GM12878 (cell line): ENCODE results near the gene GPBAR1. TPM values are rescaled to one million over a fixed set of nuclear protein-coding genes. Genes with fewer than 3 reads are reported as not detected.

Experiments
- ATAC-seq: fragments of 200-7000 bp; cut with Tn5 transposase; 3 replicates; pipeline ENCODE4 v1.9.1; 2020; ENCODE audit warnings: mild to moderate bottlenecking, moderate library complexity
- BruUV-seq: library from RNA; stranded (reverse); fragments of 400-500 nt; replicated peaks from 2 replicates; lab custom pipeline; 2021; lab: Mats Ljungman, UMichigan
- CTCF ChIA-PET: fragments of 300-600 bp; sonication (Branson Sonifier 250); formaldehyde crosslinking; extraction: SDS; loops from one replicate; lab custom pipeline; 2021; ENCODE audit warnings: inconsistent platforms; lab: Yijun Ruan, JAX
- POLR2A ChIA-PET: fragments of 350-600 bp; formaldehyde crosslinking; extraction: SDS; loops from one replicate; lab custom pipeline; 2021; ENCODE audit warnings: inconsistent platforms; lab: Charles Lee
- RAD21 ChIA-PET: fragments of 300-600 bp; sonication (Branson Sonifier 250); formaldehyde crosslinking; loops from one replicate; lab custom pipeline; 2023; ENCODE audit warnings: antibody characterized with exemption; ENCODE audit not compliant: unreplicated experiment; lab: Charles Lee
- SMC1A ChIA-PET: fragments of 300-600 bp; sonication (Branson Sonifier 250); formaldehyde crosslinking; loops from one replicate; lab custom pipeline; 2023; ENCODE audit not compliant: unreplicated experiment, uncharacterized antibody; lab: Charles Lee
- DNase-seq: peaks from one replicate; pipeline ENCODE4 v3.0.0-alpha.2; 2011; ENCODE audit warnings: low read depth, low spot score
- FAIRE-seq: peaks from 3 replicates; lab custom pipeline; 2011; peaks lifted over from hg19 to GRCh38; lab: Jason Lieb, UNC
- H2AFZ ChIP-seq: 2 replicates; pipeline ENCODE4 v1.6.0; 2011; ENCODE audit warnings: low read depth, low read length, control low read depth; ENCODE audit not compliant: control insufficient read depth
- H3K27ac ChIP-seq: 2 replicates; pipeline ENCODE4 v1.5.1; 2011; ENCODE audit warnings: control low read depth; ENCODE audit not compliant: control insufficient read depth, insufficient read depth
- H3K27me3 ChIP-seq, 2 experiments: replicated peaks in 1 of 2; 2 replicates each; pipeline versions ENCODE4 v1.6.0 to v1.6.1; 2011; ENCODE audit warnings: low read length in 1 of 2; ENCODE audit not compliant: control insufficient read depth in 2 of 2, insufficient read depth in 2 of 2
- H3K36me3 ChIP-seq, 2 experiments: 2 replicates each; pipeline ENCODE4 v1.5.1; 2011; ENCODE audit warnings: low read length in 1 of 2; ENCODE audit not compliant: control insufficient read depth in 2 of 2, insufficient read depth in 2 of 2
- H3K4me1 ChIP-seq: 2 replicates; pipeline ENCODE4 v1.6.1; 2011; ENCODE audit warnings: mild to moderate bottlenecking, low read length, moderate library complexity, mixed read lengths; ENCODE audit not compliant: control insufficient read depth, insufficient read depth
- H3K4me2 ChIP-seq: 2 replicates; pipeline ENCODE4 v1.6.0; 2011; ENCODE audit warnings: control low read depth; ENCODE audit not compliant: control insufficient read depth, insufficient read depth
- H3K4me3 ChIP-seq: fragments of 200-600 bp; sonication (generic); 2 replicates; pipeline ENCODE4 v1.5.1; 2016
- H3K79me2 ChIP-seq: 2 replicates; pipeline ENCODE4 v1.6.0; 2011; ENCODE audit warnings: low read length; ENCODE audit not compliant: control insufficient read depth, insufficient read depth
- H3K9ac ChIP-seq: 2 replicates; pipeline ENCODE4 v1.8.0; 2011; ENCODE audit warnings: low read length, control low read depth, mixed read lengths; ENCODE audit not compliant: control insufficient read depth, insufficient read depth
- H3K9me3 ChIP-seq: replicated peaks from 3 replicates; pipeline ENCODE4 v1.5.1; 2011; ENCODE audit warnings: mild to moderate bottlenecking, low read length; ENCODE audit not compliant: control insufficient read depth, insufficient read depth
- H4K20me1 ChIP-seq: 2 replicates; pipeline ENCODE4 v1.6.0; 2011; ENCODE audit not compliant: control insufficient read depth, insufficient read depth
- CREB1 ChIP-seq: IDR thresholded peaks from 2 replicates; pipeline ENCODE4 v1.6.1; 2012; ENCODE audit warnings: low read depth, mild to moderate bottlenecking, inconsistent platforms
- EGR1 ChIP-seq, 2 experiments: IDR thresholded peaks; 1 replicate in 1 of 2; 2 replicates in 1 of 2; pipeline ENCODE4 v1.6.1; 2011 to 2012; ENCODE audit warnings: low read depth in 2 of 2, low read length in 2 of 2, borderline replicate concordance in 1 of 2, mild to moderate bottlenecking in 1 of 2, moderate library complexity in 1 of 2
- IKZF2 ChIP-seq, 2 experiments: fragments of 450-650 bp; IDR thresholded peaks; 2 replicates each; pipeline ENCODE4 v1.6.1; 2017; ENCODE audit warnings: mild to moderate bottlenecking in 2 of 2, moderate library complexity in 2 of 2
- RCOR1 ChIP-seq: conservative IDR thresholded peaks from 2 replicates; pipeline ENCODE4 v1.6.1; 2012; ENCODE audit warnings: low read depth, low read length, improper control_type of control experiment
- SREBF1 ChIP-seq: IDR thresholded peaks from 2 replicates; pipeline ENCODE4 v1.6.1; 2012; ENCODE audit warnings: mild to moderate bottlenecking, low read length
- TARDBP ChIP-seq: IDR thresholded peaks from 2 replicates; pipeline ENCODE4 v1.6.1; 2016; ENCODE audit warnings: borderline replicate concordance
- ZNF217 ChIP-seq: fragments of 450-650 bp; IDR thresholded peaks from 2 replicates; pipeline ENCODE4 v1.6.1; 2017; ENCODE audit warnings: antibody characterized with exemption, mild to moderate bottlenecking
- ZNF384 ChIP-seq: IDR thresholded peaks from 2 replicates; pipeline ENCODE4 v1.6.1; 2012; ENCODE audit warnings: low read depth, mild to moderate bottlenecking, low read length, improper control_type of control experiment, borderline replicate concordance
- WGBS: methylation state at CpG from one replicate; pipeline ENCODE4 v1.1.6; 2016; ENCODE audit warnings: low lambda C conversion rate; ENCODE audit not compliant: insufficient replicate concordance, insufficient coverage; ENCODE audit errors: missing lambda C conversion rate; 5-methylcytosine and 5-hydroxymethylcytosine counted together
- in situ Hi-C: fragments of 300-500 bp; cut with MboI; formaldehyde crosslinking; loops from 9 replicates; pipeline ENCODE4 v1.14.3; 2018; ENCODE audit warnings: mixed read lengths
- intact Hi-C: fragments of 100-400 bp; cut with micrococcal nuclease; formaldehyde crosslinking; loops from one replicate; pipeline ENCODE4 v1.14.2; 2022; ENCODE audit not compliant: unreplicated experiment
- polyA plus RNA-seq, 11 experiments: library from polyadenylated mRNA; depleted of rRNA in 4 of 11; unstranded in 6 of 11; stranded (reverse) in 5 of 11; fragments of >200 nt; fragmentation: Nextera tagmentation in 4 of 11; fragmentation: Illumina TruSeq in 1 of 11; extraction: Ambion mirVana in 4 of 11; extraction: Trizol in 1 of 11; gene quantifications; 1 replicate in 1 of 11; 2 replicates in 10 of 11; pipeline versions ENCODE4 v1.2.1 to v1.2.3, GENCODE V29; 2011 to 2016; ENCODE audit warnings: inconsistent platforms in 2 of 11, missing spikeins in 2 of 11, low read depth in 1 of 11
- total RNA-seq, 4 experiments: library from RNA; depleted of rRNA in 3 of 4; stranded (reverse); fragments of >200 nt in 3 of 4; fragmentation: Illumina TruSeq in 1 of 4; extraction: Trizol in 1 of 4; gene quantifications; 2 replicates each; pipeline versions ENCODE4 v1.2.1 to v1.2.3, GENCODE V29; 2013 to 2021
- TF ChIP-seq, protein P1 (sequence below): fragments of 450-650 bp; IDR thresholded peaks from 2 replicates; pipeline ENCODE4 v1.6.1; 2016; ENCODE audit warnings: mild to moderate bottlenecking, moderate library complexity, borderline replicate concordance
- TF ChIP-seq, protein P2 (sequence below): IDR thresholded peaks from 2 replicates; pipeline ENCODE4 v1.6.1; 2011; ENCODE audit warnings: borderline replicate concordance, low read depth, mild to moderate bottlenecking, moderate library complexity, low read length; ENCODE audit not compliant: insufficient read depth, poor library complexity, severe bottlenecking

The GPBAR1 gene
- total and polyA plus RNA-seq, 10 of the 15 experiments (the other 5 are each of a cell fraction or from before 2014, with no cell fraction given), result 0.03 to 0.36 (median 0.11) TPM; not detected in 3

DNA sequence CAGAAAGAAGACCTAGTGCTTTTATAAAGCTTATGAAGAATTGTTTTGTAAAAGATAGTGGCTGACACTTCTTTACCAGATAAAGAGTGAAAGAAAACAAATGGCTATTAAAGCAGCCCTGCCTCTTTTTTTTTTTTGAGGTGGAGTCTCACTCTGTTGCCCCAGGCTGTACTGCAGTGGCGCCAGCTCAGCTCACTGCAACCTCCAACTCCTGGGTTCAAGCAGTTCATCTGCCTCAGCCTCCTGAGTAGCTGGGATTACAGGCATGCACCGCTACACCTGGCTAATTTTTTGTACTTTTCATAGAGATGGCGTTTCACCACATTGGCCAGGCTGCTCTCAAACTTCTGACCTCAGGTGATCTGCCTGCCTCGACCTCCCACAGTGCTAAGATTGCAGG lies 31.0 kb upstream of the GPBAR1 start:
- no TSS peak for BruUV-seq
- Histone ChIP-seq H3K4me3 (peak overlapping the region; percentile 17; the same call in 1 of the 2 replicates), H2AFZ (no peak overlapping the region), H3K36me3 (peaks cover 9 to 38% of the 10 kb centered on the region in 2 experiments), H3K4me2 (peak overlapping the region; percentile 29), H4K20me1 (peaks cover 3% of the 10 kb centered on the region; the same call in 1 of the 2 replicates), H3K27ac (peak overlapping the region; percentile 82), H3K27me3 (no peaks in the 10 kb centered on the region), H3K9me3 (no peaks in the 10 kb centered on the region), H3K4me1 (peaks cover 26% of the 10 kb centered on the region), H3K79me2 (peaks cover 35% of the 10 kb centered on the region), H3K9ac (peak overlapping the region; percentile 48)
- POLR2A ChIA-PET, result interaction anchor here (0.6 to 6.6 kb wide), 5 partner anchors 9 to 58 kb away, joined by 3 to 98 read pairs (median 5); partner anchors contain the start of gene ARPC2
- DNase-seq (no peak), FAIRE-seq (no peak), ATAC-seq (peak; percentile 48)
- TF ChIP-seq, protein P1, sequence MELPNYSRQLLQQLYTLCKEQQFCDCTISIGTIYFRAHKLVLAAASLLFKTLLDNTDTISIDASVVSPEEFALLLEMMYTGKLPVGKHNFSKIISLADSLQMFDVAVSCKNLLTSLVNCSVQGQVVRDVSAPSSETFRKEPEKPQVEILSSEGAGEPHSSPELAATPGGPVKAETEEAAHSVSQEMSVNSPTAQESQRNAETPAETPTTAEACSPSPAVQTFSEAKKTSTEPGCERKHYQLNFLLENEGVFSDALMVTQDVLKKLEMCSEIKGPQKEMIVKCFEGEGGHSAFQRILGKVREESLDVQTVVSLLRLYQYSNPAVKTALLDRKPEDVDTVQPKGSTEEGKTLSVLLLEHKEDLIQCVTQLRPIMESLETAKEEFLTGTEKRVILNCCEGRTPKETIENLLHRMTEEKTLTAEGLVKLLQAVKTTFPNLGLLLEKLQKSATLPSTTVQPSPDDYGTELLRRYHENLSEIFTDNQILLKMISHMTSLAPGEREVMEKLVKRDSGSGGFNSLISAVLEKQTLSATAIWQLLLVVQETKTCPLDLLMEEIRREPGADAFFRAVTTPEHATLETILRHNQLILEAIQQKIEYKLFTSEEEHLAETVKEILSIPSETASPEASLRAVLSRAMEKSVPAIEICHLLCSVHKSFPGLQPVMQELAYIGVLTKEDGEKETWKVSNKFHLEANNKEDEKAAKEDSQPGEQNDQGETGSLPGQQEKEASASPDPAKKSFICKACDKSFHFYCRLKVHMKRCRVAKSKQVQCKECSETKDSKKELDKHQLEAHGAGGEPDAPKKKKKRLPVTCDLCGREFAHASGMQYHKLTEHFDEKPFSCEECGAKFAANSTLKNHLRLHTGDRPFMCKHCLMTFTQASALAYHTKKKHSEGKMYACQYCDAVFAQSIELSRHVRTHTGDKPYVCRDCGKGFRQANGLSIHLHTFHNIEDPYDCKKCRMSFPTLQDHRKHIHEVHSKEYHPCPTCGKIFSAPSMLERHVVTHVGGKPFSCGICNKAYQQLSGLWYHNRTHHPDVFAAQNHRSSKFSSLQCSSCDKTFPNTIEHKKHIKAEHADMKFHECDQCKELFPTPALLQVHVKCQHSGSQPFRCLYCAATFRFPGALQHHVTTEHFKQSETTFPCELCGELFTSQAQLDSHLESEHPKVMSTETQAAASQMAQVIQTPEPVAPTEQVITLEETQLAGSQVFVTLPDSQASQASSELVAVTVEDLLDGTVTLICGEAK, result no peak
- TF ChIP-seq RCOR1 (no peak), TARDBP (no peak), IKZF2 (IDR thresholded peaks at IDR 0.05) (no peak), CREB1 (no peak), EGR1 (IDR thresholded peaks at IDR 0.05; ENCODE audit: borderline replicate concordance in 1 of 2, low read depth in 2 of 2, low read length in 2 of 2) (no peak), SREBF1 (no peak), ZNF217 (no peak), ZNF384 (no peak)
- TF ChIP-seq, protein P2, sequence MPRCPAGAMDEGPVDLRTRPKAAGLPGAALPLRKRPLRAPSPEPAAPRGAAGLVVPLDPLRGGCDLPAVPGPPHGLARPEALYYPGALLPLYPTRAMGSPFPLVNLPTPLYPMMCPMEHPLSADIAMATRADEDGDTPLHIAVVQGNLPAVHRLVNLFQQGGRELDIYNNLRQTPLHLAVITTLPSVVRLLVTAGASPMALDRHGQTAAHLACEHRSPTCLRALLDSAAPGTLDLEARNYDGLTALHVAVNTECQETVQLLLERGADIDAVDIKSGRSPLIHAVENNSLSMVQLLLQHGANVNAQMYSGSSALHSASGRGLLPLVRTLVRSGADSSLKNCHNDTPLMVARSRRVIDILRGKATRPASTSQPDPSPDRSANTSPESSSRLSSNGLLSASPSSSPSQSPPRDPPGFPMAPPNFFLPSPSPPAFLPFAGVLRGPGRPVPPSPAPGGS, result no peak
- intact Hi-C loops (loop anchor here (1.0 kb wide), 1 partner anchor 12 kb away; no protein-coding TSS in a partner anchor), in situ Hi-C loops (no loop called here)
- CTCF ChIA-PET, result interaction anchor here (0.6 to 3.6 kb wide), 11 partner anchors 10 to 127 kb away, joined by 3 to 58 read pairs (median 4); partner anchors contain the start of genes ARPC2 and CATIP
- 4% methylated on average over 4 of the region's 4 CpGs for WGBS
- RAD21 ChIA-PET, result interaction anchor here (0.7 to 4.6 kb wide), 9 partner anchors 11 to 167 kb away, joined by 3 to 84 read pairs (median 5); partner anchors contain the start of genes AAMP, ARPC2 and PNKD
- SMC1A ChIA-PET, result interaction anchor here (0.9 to 4.0 kb wide), 10 partner anchors 10 to 62 kb away, joined by 3 to 73 read pairs (median 6); partner anchors contain the start of genes AAMP, ARPC2 and PNKD
